HG02885 (cell line): ENCODE measurements around the gene CLCN6.
A peak's percentile ranks its signal among the peaks of the same experiment; 100 is the strongest.

Source experiments
- ATAC-seq: cut with Tn5 transposase; IDR thresholded peaks from one replicate; pipeline ENCODE4 v1.9.1; 2021; ENCODE audit warnings: mild to moderate bottlenecking; ENCODE audit not compliant: unreplicated experiment, poor library complexity

CLCN6 gene

GRCh38 chr1:11778844-11779623 is 27.0 kb upstream of the CLCN6 start:
- ATAC-seq, result no peak

- ATAC-seq, result no peak
Measured at GRCh38 chr1:11779715-11780379, 26.1 kb upstream of the CLCN6 start.

- ATAC-seq, result no peak
Measured at GRCh38 chr1:11780380-11781147, 25.4 kb upstream of the CLCN6 start.

- ATAC-seq, result no peak
Measured at GRCh38 chr1:11781297-11781696, 24.7 kb upstream of the CLCN6 start.

GRCh38 chr1:11782127-11782708 is 23.8 kb upstream of the CLCN6 start:
- ATAC-seq, result no peak

GRCh38 chr1:11783556-11783955 is 22.4 kb upstream of the CLCN6 start:
- ATAC-seq, result no peak

GRCh38 chr1:11784256-11784992 is 21.6 kb upstream of the CLCN6 start:
- no peak for ATAC-seq

GRCh38 chr1:11784993-11785769 is 20.8 kb upstream of the CLCN6 start:
- peak; percentile 55 for ATAC-seq

GRCh38 chr1:11786168-11786567 is 19.8 kb upstream of the CLCN6 start:
- no peak for ATAC-seq

- no peak for ATAC-seq
Measured at GRCh38 chr1:11787251-11787803, 18.7 kb upstream of the CLCN6 start.

- ATAC-seq, result no peak
Measured at GRCh38 chr1:11787804-11788436, 18.1 kb upstream of the CLCN6 start.

- no peak for ATAC-seq
Measured at GRCh38 chr1:11788549-11789053, 17.4 kb upstream of the CLCN6 start.

- no peak for ATAC-seq
Measured at GRCh38 chr1:11789126-11790067, 16.6 kb upstream of the CLCN6 start.

GRCh38 chr1:11790101-11790879 is 15.7 kb upstream of the CLCN6 start:
- ATAC-seq, result no peak

- ATAC-seq, result no peak
Measured at GRCh38 chr1:11790880-11791715, 14.9 kb upstream of the CLCN6 start.

- ATAC-seq, result no peak
Measured at GRCh38 chr1:11792106-11792505, 13.9 kb upstream of the CLCN6 start.
